ENCODE data around the gene C1orf94.

Gene C1orf94

GRCh38 chr1:34262023-34262853 is 85.5 kb downstream of the C1orf94 start:
- no peak for FAIRE-seq

- no peak for FAIRE-seq
These were observed 86.2 kb downstream of the C1orf94 start for GRCh38 chr1:34262921-34263320.

- no peak for FAIRE-seq
These were observed 86.7 kb downstream of the C1orf94 start for GRCh38 chr1:34263406-34263805.

- no peak for FAIRE-seq
These were observed 88.7 kb downstream of the C1orf94 start for GRCh38 chr1:34265396-34265795.

- no peak for FAIRE-seq
These were observed 89.6 kb downstream of the C1orf94 start for GRCh38 chr1:34266127-34266951.

GRCh38 chr1:34267326-34267725 is 90.6 kb downstream of the C1orf94 start:
- FAIRE-seq, result no peak

GRCh38 chr1:34268311-34268954 is 91.7 kb downstream of the C1orf94 start:
- FAIRE-seq, result no peak

All from endometrium (tissue), 2 donors.